ENCODE measurements around the gene MYOC.

DNA sequence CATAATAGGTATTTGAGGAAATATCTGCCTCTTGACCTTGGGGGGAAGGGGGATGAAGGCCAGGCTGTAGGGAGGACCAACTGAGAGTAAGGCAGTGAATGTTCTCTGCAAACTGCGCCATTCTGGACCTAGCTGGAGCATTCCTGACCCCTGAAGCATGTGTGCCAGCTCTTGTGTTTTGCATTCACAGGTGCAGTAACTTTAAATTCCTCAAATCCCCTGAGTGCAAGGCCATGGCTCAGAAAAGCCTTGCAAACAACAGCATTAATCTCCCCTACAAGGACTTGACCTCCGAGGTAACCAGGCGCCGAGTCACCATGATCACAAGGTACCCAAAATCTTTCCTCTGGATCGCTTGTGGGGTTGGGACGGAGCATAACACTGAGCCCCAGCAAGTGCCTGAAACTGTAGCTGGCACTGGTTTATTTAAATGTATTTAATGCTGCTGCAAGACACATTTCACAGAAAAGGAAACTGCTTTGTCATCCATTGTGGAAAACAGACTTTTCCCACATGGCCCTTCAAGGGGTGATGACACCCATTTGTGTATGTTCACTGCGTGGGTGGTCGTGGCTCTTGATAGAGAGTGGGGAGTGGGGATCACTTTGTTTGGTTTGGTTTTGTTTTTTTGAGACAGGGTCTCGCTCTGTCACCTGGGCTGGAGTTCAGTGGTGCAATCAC is 28.7 kb downstream of the MYOC start:
- TF ChIP-seq, protein P1, sequence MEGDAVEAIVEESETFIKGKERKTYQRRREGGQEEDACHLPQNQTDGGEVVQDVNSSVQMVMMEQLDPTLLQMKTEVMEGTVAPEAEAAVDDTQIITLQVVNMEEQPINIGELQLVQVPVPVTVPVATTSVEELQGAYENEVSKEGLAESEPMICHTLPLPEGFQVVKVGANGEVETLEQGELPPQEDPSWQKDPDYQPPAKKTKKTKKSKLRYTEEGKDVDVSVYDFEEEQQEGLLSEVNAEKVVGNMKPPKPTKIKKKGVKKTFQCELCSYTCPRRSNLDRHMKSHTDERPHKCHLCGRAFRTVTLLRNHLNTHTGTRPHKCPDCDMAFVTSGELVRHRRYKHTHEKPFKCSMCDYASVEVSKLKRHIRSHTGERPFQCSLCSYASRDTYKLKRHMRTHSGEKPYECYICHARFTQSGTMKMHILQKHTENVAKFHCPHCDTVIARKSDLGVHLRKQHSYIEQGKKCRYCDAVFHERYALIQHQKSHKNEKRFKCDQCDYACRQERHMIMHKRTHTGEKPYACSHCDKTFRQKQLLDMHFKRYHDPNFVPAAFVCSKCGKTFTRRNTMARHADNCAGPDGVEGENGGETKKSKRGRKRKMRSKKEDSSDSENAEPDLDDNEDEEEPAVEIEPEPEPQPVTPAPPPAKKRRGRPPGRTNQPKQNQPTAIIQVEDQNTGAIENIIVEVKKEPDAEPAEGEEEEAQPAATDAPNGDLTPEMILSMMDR (IDR thresholded peaks at IDR 0.05; ENCODE audit: low read depth, low read length) = no peak
- TF ChIP-seq EZH2phosphoT487 (IDR thresholded peaks at IDR 0.05; ENCODE audit: low read depth) = no peak
